Measurements from ENCODE around the gene CNTF.
A peak's percentile ranks its signal among the peaks of the same experiment; 100 is the strongest.

CNTF gene

GRCh38 chr11:58645854-58646253 lies 23.4 kb downstream of the CNTF start:
- DNase-seq (ENCODE audit: low read depth) = no peak

- DNase-seq (ENCODE audit: low read depth) = no peak
Observed at GRCh38 chr11:58647141-58647699, 24.8 kb downstream of the CNTF start.

GRCh38 chr11:58647866-58648265 lies 25.4 kb downstream of the CNTF start:
- DNase-seq (ENCODE audit: low read depth) = no peak

GRCh38 chr11:58649623-58650022 lies 27.2 kb downstream of the CNTF start:
- no peak for DNase-seq (ENCODE audit: low read depth)

- no peak for DNase-seq (ENCODE audit: low read depth)
Observed at GRCh38 chr11:58650496-58650895, 28.0 kb downstream of the CNTF start.

- no peak for DNase-seq (ENCODE audit: low read depth)
Observed at GRCh38 chr11:58652726-58653280, 30.3 kb downstream of the CNTF start.

GRCh38 chr11:58654079-58654907 lies 31.8 kb downstream of the CNTF start:
- peak; percentile 63 for DNase-seq (ENCODE audit: low read depth)

GRCh38 chr11:58654908-58655296 lies 32.4 kb downstream of the CNTF start:
- DNase-seq (ENCODE audit: low read depth) = no peak

GRCh38 chr11:58656348-58656747 lies 33.9 kb downstream of the CNTF start:
- no peak for DNase-seq (ENCODE audit: low read depth)

- DNase-seq (ENCODE audit: low read depth) = no peak
Observed at GRCh38 chr11:58658623-58659022, 36.2 kb downstream of the CNTF start.

- DNase-seq (ENCODE audit: low read depth) = no peak
Observed at GRCh38 chr11:58659404-58659803, 36.9 kb downstream of the CNTF start.

- no peak for DNase-seq (ENCODE audit: low read depth)
Observed at GRCh38 chr11:58659910-58660570, 37.6 kb downstream of the CNTF start.

- no peak for DNase-seq (ENCODE audit: low read depth)
Observed at GRCh38 chr11:58671983-58672633, 49.6 kb downstream of the CNTF start.

- no peak for DNase-seq (ENCODE audit: low read depth)
Observed at GRCh38 chr11:58674609-58675008, 52.1 kb downstream of the CNTF start.

Measured in stromal cell of bone marrow (primary cell).